WTC11 (cell line): ENCODE data around the gene CTNNA2. TPM values are rescaled to one million over a fixed set of nuclear protein-coding genes. Genes with fewer than 3 reads are reported as not detected.

Experiments used
- ATAC-seq: fragments of 200-7000 bp; cut with Tn5 transposase; 2 replicates; pipeline ENCODE4 v1.10.0; 2021; ENCODE audit warnings: mild to moderate bottlenecking, moderate library complexity
- CTCF ChIA-PET: fragments of 300-600 bp; sonication (Branson Sonifier 250); formaldehyde crosslinking; loops from one replicate; lab custom pipeline; 2021; ENCODE audit warnings: antibody characterized with exemption; lab: Charles Lee
- POLR2A ChIA-PET: fragments of 350-600 bp; sonication (Branson Sonifier 250); formaldehyde crosslinking; loops from one replicate; lab custom pipeline; 2021; ENCODE audit warnings: antibody characterized with exemption; lab: Charles Lee
- DNase-seq: peaks from one replicate; pipeline ENCODE4 v3.0.0; 2021; ENCODE audit warnings: low spot score
- H3K27ac Mint-ChIP-seq: 2 replicates; pipeline ENCODE4 v1.8.0; 2021; ENCODE audit warnings: mixed read lengths
- H3K27me3 Mint-ChIP-seq: 2 replicates; pipeline ENCODE4 v1.8.0; 2021; ENCODE audit warnings: low read depth, mild to moderate bottlenecking, moderate library complexity, mixed read lengths
- H3K36me3 Mint-ChIP-seq: 2 replicates; pipeline ENCODE4 v1.8.0; 2021; ENCODE audit warnings: mixed read lengths
- H3K4me1 Mint-ChIP-seq: 2 replicates; pipeline ENCODE4 v1.8.0; 2022; ENCODE audit warnings: mixed read lengths
- H3K4me3 Mint-ChIP-seq: 2 replicates; pipeline ENCODE4 v1.8.0; 2021; ENCODE audit warnings: mild to moderate bottlenecking, moderate library complexity, mixed read lengths
- H3K9me3 Mint-ChIP-seq: 2 replicates; pipeline ENCODE4 v1.8.0; 2021; ENCODE audit warnings: mixed read lengths
- CDX4 ChIP-seq: fragments of 250-450 bp; sonication (Bioruptor Pico); IDR thresholded peaks from 2 replicates; pipeline ENCODE4 v1.9.0; 2021; ENCODE audit warnings: moderate library complexity, mild to moderate bottlenecking, inconsistent platforms, borderline replicate concordance
- CREB1 ChIP-seq: sonication (generic); formaldehyde crosslinking; IDR thresholded peaks from 2 replicates; pipeline ENCODE4 v1.8.0; 2023; ENCODE audit warnings: mild to moderate bottlenecking, missing genetic modification reagents
- CREM ChIP-seq: sonication (generic); formaldehyde crosslinking; IDR thresholded peaks from 2 replicates; pipeline ENCODE4 v1.8.1; 2022; ENCODE audit warnings: mild to moderate bottlenecking, missing genetic modification reagents, moderate library complexity
- ESRRA ChIP-seq: sonication (generic); formaldehyde crosslinking; IDR thresholded peaks from 2 replicates; pipeline ENCODE4 v1.8.1; 2022; ENCODE audit warnings: mild to moderate bottlenecking, missing genetic modification reagents, borderline replicate concordance
- JUN ChIP-seq: sonication (generic); formaldehyde crosslinking; IDR thresholded peaks from 2 replicates; pipeline ENCODE4 v1.8.0; 2023; ENCODE audit warnings: mild to moderate bottlenecking, missing genetic modification reagents
- MXD4 ChIP-seq: fragments of 250-450 bp; sonication (Bioruptor Pico); IDR thresholded peaks from 2 replicates; pipeline ENCODE4 v1.8.0; 2021; ENCODE audit warnings: mild to moderate bottlenecking, moderate library complexity, borderline replicate concordance
- PREB ChIP-seq: sonication (generic); formaldehyde crosslinking; IDR thresholded peaks from 2 replicates; pipeline ENCODE4 v1.8.1; 2022; ENCODE audit warnings: mild to moderate bottlenecking, missing genetic modification reagents, moderate library complexity, borderline replicate concordance
- PRRX2 ChIP-seq: fragments of 250-450 bp; sonication (Bioruptor Pico); IDR thresholded peaks from 2 replicates; pipeline ENCODE4 v1.8.0; 2021; ENCODE audit warnings: mild to moderate bottlenecking
- SOX15 ChIP-seq: fragments of 250-450 bp; sonication (Bioruptor Pico); IDR thresholded peaks from 2 replicates; pipeline ENCODE4 v1.9.0; 2021; ENCODE audit warnings: mild to moderate bottlenecking
- USF1 ChIP-seq: sonication (generic); formaldehyde crosslinking; IDR thresholded peaks from 2 replicates; pipeline ENCODE4 v1.8.0; 2022; ENCODE audit warnings: mild to moderate bottlenecking, missing genetic modification reagents
- USF2 ChIP-seq: sonication (generic); formaldehyde crosslinking; IDR thresholded peaks from 2 replicates; pipeline ENCODE4 v1.8.1; 2023; ENCODE audit warnings: mild to moderate bottlenecking, missing genetic modification reagents, moderate library complexity
- ZBTB43 ChIP-seq: sonication (generic); formaldehyde crosslinking; IDR thresholded peaks from 2 replicates; pipeline ENCODE4 v1.8.1; 2023; ENCODE audit warnings: mild to moderate bottlenecking, missing genetic modification reagents
- ZMAT4 ChIP-seq: fragments of 250-450 bp; sonication (Bioruptor Pico); IDR thresholded peaks from 2 replicates; pipeline ENCODE4 v1.9.0; 2021; ENCODE audit warnings: mild to moderate bottlenecking
- ZNF121 ChIP-seq: sonication (generic); formaldehyde crosslinking; IDR thresholded peaks from 2 replicates; pipeline ENCODE4 v1.8.0; 2023; ENCODE audit warnings: missing genetic modification reagents
- ZNF219 ChIP-seq: sonication (generic); formaldehyde crosslinking; IDR thresholded peaks from 2 replicates; pipeline ENCODE4 v1.8.0; 2023; ENCODE audit warnings: missing genetic modification reagents, mild to moderate bottlenecking, borderline replicate concordance
- ZNF396 ChIP-seq: fragments of 250-450 bp; sonication (Bioruptor Pico); IDR thresholded peaks from 2 replicates; pipeline ENCODE4 v1.8.0; 2021; ENCODE audit warnings: mild to moderate bottlenecking, moderate library complexity, borderline replicate concordance
- ZNF512 ChIP-seq: sonication (generic); formaldehyde crosslinking; IDR thresholded peaks from 2 replicates; pipeline ENCODE4 v1.8.1; 2022; ENCODE audit warnings: missing genetic modification reagents, borderline replicate concordance
- ZNF671 ChIP-seq: fragments of 250-450 bp; sonication (Bioruptor Pico); IDR thresholded peaks from 2 replicates; pipeline ENCODE4 v1.8.0; 2021; ENCODE audit warnings: mild to moderate bottlenecking
- total RNA-seq: library from RNA; stranded (reverse); gene quantifications from 3 replicates; pipeline ENCODE4 v1.2.3, GENCODE V29; 2021

The CTNNA2 gene
- total RNA-seq, 1 experiment from 2014 or later: 3.8 TPM

- Mint-ChIP-seq H3K4me3 (no peak overlapping the region), H3K9me3 (peaks cover 7% of the 10 kb centered on the region; the same call in 1 of the 2 replicates), H3K27me3 (no peaks in the 10 kb centered on the region), H3K4me1 (peaks cover 13% of the 10 kb centered on the region), H3K27ac (no peak overlapping the region), H3K36me3 (no peaks in the 10 kb centered on the region)
- ATAC-seq (no peak), DNase-seq (no peak)
- ChIA-PET CTCF (interaction anchor here (1.4 kb wide), 1 partner anchor 278 kb away, joined by 5 read pairs; no protein-coding TSS in a partner anchor), POLR2A (no interaction called here)
- no peak for TF ChIP-seq USF1
- no peak for TF ChIP-seq SOX15 (CRISPR knock-in tag)
- no peak for TF ChIP-seq ZNF121 (CRISPR knock-in tag)
Measured at GRCh38 chr2:79960519-79960918, 447.7 kb downstream of the CTNNA2 start.

- Mint-ChIP-seq H3K27me3 (no peaks in the 10 kb centered on the region), H3K4me3 (no peak overlapping the region), H3K4me1 (peaks cover 27% of the 10 kb centered on the region), H3K36me3 (no peaks in the 10 kb centered on the region), H3K9me3 (peaks cover 7% of the 10 kb centered on the region; the same call in 1 of the 2 replicates), H3K27ac (no peak overlapping the region)
- CTCF ChIA-PET: no interaction called here
- POLR2A ChIA-PET: no interaction called here
- TF ChIP-seq ESRRA (no peak), CREB1 (CRISPR knock-in tag) (no peak), ZNF512 (CRISPR knock-in tag) (no peak), CDX4 (no peak), ZNF396 (CRISPR knock-in tag) (no peak), ZBTB43 (CRISPR knock-in tag) (no peak), CREM (CRISPR knock-in tag) (no peak), ZMAT4 (CRISPR knock-in tag) (no peak), ZNF219 (CRISPR knock-in tag) (no peak), PRRX2 (CRISPR knock-in tag) (no peak), PREB (CRISPR knock-in tag) (no peak), JUN (CRISPR knock-in tag) (no peak), ZNF671 (CRISPR knock-in tag) (no peak), USF2 (CRISPR knock-in tag) (no peak), MXD4 (CRISPR knock-in tag) (no peak)
- TF ChIP-seq, all 79 proteins: peak for 0
- DNase-seq (no peak), ATAC-seq (no peak)
Measured at GRCh38 chr2:79964966-79965365, 452.1 kb downstream of the CTNNA2 start.
